ENCODE measurements around the gene CDK9.

GRCh38 chr9:127767410-127767809 is 18.4 kb upstream of the CDK9 start:
- TF ChIP-seq CTCF (IDR thresholded peaks at IDR 0.05) (no peak), POLR2A (IDR thresholded peaks at IDR 0.05) (no peak)

Measured in tibial nerve (tissue), 3 donors.